ENCODE data around the gene RALGPS2.
A peak's percentile ranks its signal among the peaks of the same experiment; 100 is the strongest.

DNA sequence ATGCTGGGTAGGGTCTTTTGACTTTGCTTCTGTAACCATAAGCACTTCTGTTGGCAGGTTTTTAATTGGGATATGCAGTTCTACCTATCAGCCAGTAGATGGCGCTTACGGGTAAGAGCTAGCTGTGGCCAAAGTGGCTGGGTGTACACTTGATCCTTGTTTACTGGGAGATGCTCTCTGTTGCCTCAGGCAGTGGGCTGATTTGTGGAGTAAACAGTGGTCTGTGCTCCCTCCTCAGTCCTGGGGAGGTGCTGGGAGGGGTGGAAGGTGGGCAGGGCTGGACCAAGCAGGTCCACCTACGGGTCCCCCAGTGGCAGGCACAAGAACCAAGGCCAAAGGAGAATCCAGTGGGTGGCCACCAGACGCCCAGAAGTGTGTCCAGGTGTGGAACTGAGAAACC lies 43.4 kb downstream of the RALGPS2 start:
- TF ChIP-seq, protein P1, sequence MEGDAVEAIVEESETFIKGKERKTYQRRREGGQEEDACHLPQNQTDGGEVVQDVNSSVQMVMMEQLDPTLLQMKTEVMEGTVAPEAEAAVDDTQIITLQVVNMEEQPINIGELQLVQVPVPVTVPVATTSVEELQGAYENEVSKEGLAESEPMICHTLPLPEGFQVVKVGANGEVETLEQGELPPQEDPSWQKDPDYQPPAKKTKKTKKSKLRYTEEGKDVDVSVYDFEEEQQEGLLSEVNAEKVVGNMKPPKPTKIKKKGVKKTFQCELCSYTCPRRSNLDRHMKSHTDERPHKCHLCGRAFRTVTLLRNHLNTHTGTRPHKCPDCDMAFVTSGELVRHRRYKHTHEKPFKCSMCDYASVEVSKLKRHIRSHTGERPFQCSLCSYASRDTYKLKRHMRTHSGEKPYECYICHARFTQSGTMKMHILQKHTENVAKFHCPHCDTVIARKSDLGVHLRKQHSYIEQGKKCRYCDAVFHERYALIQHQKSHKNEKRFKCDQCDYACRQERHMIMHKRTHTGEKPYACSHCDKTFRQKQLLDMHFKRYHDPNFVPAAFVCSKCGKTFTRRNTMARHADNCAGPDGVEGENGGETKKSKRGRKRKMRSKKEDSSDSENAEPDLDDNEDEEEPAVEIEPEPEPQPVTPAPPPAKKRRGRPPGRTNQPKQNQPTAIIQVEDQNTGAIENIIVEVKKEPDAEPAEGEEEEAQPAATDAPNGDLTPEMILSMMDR (conservative IDR thresholded peaks at IDR 0.05; ENCODE audit: low read depth in 2 of 2): peak; percentile 88 to 94
- no peak for TF ChIP-seq STAT1 (IDR thresholded peaks at IDR 0.05; ENCODE audit: unreplicated experiment)
- no peak for TF ChIP-seq POLR2AphosphoS5 (IDR thresholded peaks at IDR 0.05; ENCODE audit: low read depth)
- TF ChIP-seq, protein P2, sequence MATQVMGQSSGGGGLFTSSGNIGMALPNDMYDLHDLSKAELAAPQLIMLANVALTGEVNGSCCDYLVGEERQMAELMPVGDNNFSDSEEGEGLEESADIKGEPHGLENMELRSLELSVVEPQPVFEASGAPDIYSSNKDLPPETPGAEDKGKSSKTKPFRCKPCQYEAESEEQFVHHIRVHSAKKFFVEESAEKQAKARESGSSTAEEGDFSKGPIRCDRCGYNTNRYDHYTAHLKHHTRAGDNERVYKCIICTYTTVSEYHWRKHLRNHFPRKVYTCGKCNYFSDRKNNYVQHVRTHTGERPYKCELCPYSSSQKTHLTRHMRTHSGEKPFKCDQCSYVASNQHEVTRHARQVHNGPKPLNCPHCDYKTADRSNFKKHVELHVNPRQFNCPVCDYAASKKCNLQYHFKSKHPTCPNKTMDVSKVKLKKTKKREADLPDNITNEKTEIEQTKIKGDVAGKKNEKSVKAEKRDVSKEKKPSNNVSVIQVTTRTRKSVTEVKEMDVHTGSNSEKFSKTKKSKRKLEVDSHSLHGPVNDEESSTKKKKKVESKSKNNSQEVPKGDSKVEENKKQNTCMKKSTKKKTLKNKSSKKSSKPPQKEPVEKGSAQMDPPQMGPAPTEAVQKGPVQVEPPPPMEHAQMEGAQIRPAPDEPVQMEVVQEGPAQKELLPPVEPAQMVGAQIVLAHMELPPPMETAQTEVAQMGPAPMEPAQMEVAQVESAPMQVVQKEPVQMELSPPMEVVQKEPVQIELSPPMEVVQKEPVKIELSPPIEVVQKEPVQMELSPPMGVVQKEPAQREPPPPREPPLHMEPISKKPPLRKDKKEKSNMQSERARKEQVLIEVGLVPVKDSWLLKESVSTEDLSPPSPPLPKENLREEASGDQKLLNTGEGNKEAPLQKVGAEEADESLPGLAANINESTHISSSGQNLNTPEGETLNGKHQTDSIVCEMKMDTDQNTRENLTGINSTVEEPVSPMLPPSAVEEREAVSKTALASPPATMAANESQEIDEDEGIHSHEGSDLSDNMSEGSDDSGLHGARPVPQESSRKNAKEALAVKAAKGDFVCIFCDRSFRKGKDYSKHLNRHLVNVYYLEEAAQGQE (IDR thresholded peaks at IDR 0.05; ENCODE audit: unreplicated experiment): no peak
- TF ChIP-seq EZH2 (IDR thresholded peaks at IDR 0.05; ENCODE audit: low read depth, unreplicated experiment): no peak
- no peak for TF ChIP-seq NANOG (IDR thresholded peaks at IDR 0.05; ENCODE audit: borderline replicate concordance)
- no peak for TF ChIP-seq CREB1 (CRISPR knock-in tag; IDR thresholded peaks at IDR 0.05; ENCODE audit: low read depth)
- no peak for TF ChIP-seq EZH2phosphoT487 (IDR thresholded peaks at IDR 0.05; ENCODE audit: unreplicated experiment)
- TF ChIP-seq, protein P3, sequence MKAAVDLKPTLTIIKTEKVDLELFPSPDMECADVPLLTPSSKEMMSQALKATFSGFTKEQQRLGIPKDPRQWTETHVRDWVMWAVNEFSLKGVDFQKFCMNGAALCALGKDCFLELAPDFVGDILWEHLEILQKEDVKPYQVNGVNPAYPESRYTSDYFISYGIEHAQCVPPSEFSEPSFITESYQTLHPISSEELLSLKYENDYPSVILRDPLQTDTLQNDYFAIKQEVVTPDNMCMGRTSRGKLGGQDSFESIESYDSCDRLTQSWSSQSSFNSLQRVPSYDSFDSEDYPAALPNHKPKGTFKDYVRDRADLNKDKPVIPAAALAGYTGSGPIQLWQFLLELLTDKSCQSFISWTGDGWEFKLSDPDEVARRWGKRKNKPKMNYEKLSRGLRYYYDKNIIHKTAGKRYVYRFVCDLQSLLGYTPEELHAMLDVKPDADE (IDR thresholded peaks at IDR 0.05): no peak
- TF ChIP-seq JUNB (IDR thresholded peaks at IDR 0.05; ENCODE audit: unreplicated experiment): no peak
- TF ChIP-seq ZNF114 (CRISPR knock-in tag; IDR thresholded peaks at IDR 0.05): no peak
- no peak for TF ChIP-seq ZNF331 (CRISPR knock-in tag; IDR thresholded peaks at IDR 0.05; ENCODE audit: low read depth)
- TF ChIP-seq, protein P4, sequence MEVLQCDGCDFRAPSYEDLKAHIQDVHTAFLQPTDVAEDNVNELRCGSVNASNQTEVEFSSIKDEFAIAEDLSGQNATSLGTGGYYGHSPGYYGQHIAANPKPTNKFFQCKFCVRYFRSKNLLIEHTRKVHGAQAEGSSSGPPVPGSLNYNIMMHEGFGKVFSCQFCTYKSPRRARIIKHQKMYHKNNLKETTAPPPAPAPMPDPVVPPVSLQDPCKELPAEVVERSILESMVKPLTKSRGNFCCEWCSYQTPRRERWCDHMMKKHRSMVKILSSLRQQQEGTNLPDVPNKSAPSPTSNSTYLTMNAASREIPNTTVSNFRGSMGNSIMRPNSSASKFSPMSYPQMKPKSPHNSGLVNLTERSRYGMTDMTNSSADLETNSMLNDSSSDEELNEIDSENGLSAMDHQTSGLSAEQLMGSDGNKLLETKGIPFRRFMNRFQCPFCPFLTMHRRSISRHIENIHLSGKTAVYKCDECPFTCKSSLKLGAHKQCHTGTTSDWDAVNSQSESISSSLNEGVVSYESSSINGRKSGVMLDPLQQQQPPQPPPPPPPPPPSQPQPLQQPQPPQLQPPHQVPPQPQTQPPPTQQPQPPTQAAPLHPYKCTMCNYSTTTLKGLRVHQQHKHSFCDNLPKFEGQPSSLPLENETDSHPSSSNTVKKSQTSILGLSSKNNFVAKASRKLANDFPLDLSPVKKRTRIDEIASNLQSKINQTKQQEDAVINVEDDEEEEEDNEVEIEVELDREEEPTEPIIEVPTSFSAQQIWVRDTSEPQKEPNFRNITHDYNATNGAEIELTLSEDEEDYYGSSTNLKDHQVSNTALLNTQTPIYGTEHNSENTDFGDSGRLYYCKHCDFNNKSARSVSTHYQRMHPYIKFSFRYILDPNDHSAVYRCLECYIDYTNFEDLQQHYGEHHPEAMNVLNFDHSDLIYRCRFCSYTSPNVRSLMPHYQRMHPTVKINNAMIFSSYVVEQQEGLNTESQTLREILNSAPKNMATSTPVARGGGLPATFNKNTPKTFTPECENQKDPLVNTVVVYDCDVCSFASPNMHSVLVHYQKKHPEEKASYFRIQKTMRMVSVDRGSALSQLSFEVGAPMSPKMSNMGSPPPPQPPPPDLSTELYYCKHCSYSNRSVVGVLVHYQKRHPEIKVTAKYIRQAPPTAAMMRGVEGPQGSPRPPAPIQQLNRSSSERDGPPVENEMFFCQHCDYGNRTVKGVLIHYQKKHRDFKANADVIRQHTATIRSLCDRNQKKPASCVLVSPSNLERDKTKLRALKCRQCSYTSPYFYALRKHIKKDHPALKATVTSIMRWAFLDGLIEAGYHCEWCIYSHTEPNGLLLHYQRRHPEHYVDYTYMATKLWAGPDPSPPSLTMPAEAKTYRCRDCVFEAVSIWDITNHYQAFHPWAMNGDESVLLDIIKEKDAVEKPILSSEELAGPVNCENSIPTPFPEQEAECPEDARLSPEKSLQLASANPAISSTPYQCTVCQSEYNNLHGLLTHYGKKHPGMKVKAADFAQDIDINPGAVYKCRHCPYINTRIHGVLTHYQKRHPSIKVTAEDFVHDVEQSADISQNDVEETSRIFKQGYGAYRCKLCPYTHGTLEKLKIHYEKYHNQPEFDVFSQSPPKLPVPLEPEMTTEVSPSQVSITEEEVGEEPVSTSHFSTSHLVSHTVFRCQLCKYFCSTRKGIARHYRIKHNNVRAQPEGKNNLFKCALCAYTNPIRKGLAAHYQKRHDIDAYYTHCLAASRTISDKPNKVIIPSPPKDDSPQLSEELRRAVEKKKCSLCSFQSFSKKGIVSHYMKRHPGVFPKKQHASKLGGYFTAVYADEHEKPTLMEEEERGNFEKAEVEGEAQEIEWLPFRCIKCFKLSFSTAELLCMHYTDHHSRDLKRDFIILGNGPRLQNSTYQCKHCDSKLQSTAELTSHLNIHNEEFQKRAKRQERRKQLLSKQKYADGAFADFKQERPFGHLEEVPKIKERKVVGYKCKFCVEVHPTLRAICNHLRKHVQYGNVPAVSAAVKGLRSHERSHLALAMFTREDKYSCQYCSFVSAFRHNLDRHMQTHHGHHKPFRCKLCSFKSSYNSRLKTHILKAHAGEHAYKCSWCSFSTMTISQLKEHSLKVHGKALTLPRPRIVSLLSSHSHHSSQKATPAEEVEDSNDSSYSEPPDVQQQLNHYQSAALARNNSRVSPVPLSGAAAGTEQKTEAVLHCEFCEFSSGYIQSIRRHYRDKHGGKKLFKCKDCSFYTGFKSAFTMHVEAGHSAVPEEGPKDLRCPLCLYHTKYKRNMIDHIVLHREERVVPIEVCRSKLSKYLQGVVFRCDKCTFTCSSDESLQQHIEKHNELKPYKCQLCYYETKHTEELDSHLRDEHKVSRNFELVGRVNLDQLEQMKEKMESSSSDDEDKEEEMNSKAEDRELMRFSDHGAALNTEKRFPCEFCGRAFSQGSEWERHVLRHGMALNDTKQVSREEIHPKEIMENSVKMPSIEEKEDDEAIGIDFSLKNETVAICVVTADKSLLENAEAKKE (CRISPR knock-in tag; IDR thresholded peaks at IDR 0.05): no peak

All from GM23338 (cell line).